ENCODE measurements around the gene SF3B6. TPM values are rescaled to one million over a fixed set of nuclear protein-coding genes. Genes with fewer than 3 reads are reported as not detected.
"Not testable (repeated sequence)": the region's sequence is repeated elsewhere in the genome, so short reads cannot be mapped to it uniquely, and the experiment has no call there.

SF3B6 gene
- total RNA-seq, 1 experiment from 2014 or later: 339 TPM

- DNase-seq (ENCODE audit: low spot score): no peak
- in situ Hi-C loops (cut with HindIII; ENCODE audit: low sequenced_read_pairs): no loop called here
Observed at GRCh38 chr2:24058564-24059271, 17.4 kb downstream of the SF3B6 start.

GRCh38 chr2:24055750-24056149 is 20.4 kb downstream of the SF3B6 start:
- in situ Hi-C loops (cut with HindIII; ENCODE audit: low sequenced_read_pairs): no loop called here
- DNase-seq (ENCODE audit: low spot score): no peak

DNA sequence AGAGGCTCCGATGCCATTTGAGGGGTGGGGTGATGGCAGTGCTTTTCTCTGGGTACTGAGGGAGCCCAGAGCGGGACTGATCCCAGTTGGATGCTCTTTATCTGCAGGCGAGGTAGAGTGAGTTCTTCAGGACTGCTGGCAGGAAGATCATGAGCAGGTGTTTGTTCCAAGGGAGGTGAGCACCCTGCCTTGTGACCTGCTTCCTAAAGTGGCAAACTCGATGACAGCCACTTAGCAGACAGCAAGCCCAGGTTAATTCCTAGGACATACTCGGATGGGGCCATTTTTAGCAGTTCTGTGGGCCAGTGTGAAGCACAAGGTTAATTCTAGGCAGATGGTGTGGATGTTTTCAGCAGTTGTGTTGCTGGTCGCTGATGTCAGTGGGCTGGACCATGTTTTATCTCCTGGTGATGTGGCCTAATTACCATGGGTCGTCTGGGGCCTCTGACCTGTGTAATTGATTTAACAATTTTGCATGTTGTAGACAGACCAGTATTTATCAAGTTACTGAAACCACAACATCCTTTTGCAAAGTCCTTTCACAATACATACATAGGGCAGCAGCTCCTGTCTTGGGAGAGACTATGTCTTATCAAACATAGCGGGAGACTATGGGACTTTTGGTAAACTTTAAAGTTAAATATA is 21.6 kb downstream of the SF3B6 start:
- DNase-seq (ENCODE audit: low spot score): peak; percentile 76
- in situ Hi-C loops (cut with HindIII; ENCODE audit: low sequenced_read_pairs): no loop called here

DNA sequence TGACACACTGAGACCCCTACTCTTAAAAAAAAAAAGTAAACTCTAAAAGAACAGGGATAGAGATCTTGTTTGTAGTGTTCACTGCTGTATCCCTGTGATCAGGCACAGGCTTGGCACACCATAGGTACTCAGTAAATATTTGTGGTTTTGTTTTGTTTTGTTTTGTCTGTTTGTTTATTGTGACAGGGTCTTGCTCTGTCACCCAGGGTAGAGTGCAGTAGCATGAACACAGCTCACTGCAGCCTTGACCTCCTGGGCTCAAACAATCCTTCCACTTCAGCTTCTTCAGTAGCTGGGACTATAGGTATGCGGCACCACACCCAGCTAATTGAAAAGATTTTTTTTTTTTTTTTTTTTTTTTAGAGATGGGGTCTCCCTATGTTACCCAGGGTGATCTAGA is 23.2 kb downstream of the SF3B6 start:
- in situ Hi-C loops (cut with HindIII; ENCODE audit: low sequenced_read_pairs): no loop called here
- DNase-seq (ENCODE audit: low spot score): no peak

DNA sequence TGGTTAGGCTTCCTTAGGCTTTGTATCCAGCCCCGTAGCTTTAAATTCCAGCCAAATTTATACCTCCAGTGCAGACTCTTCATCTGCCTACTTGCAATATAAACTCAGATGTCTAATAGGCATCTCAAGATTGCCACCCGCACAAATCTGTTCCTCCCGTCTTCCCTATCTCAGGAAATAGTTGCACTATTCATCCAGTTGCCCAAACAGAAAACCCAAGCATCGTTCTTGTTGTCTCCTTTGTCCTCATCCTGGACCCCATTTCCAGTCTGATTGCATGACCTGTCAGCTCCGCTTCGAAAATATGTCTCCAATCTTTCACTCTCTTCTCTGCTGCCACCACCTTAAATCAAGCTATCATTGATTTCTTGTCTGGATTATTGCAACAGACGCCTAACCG is 24.3 kb downstream of the SF3B6 start:
- in situ Hi-C loops (cut with HindIII; ENCODE audit: low sequenced_read_pairs): no loop called here
- no peak for DNase-seq (ENCODE audit: low spot score)

- in situ Hi-C loops (cut with HindIII; ENCODE audit: low sequenced_read_pairs): no loop called here
- peak; percentile 61 for DNase-seq (ENCODE audit: low spot score)
Observed at GRCh38 chr2:24050041-24050979, 25.8 kb downstream of the SF3B6 start.

DNA sequence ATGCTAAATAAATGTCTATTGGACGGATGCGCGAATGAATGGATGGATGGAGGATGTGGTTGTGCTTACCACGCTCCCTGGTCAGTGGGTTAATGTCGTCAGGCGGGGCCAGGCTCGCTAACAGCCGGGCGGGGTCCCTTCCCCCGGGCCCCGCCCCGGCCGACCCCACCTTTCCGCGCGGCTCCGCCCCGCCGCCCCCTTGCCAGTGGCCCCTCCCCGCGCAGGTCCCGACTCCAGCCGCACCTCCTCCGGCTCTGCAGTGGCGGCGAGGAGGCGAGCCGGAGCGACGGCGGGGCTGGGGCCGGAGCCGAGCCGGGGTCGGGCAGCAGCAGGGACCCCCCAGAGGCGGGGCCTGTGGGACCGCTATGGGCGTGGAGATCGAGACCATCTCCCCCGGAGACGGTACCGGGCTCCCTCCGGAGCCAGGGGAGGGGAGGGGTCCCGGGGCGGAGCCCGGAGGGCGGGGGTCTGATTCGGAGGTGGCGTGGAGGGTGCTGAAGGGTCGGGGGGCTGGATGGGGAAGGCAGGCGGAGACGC is 26.6 kb downstream of the SF3B6 start, which contains the start of gene FKBP1B:
TSS of gene FKBP1B (plus strand) at position 257 of the 537 bp plus-strand sequence. CDS start at position 366, 109 bp downstream.
- in situ Hi-C loops (cut with HindIII; ENCODE audit: low sequenced_read_pairs): no loop called here
- DNase-seq (ENCODE audit: low spot score): peak; percentile 82

DNA sequence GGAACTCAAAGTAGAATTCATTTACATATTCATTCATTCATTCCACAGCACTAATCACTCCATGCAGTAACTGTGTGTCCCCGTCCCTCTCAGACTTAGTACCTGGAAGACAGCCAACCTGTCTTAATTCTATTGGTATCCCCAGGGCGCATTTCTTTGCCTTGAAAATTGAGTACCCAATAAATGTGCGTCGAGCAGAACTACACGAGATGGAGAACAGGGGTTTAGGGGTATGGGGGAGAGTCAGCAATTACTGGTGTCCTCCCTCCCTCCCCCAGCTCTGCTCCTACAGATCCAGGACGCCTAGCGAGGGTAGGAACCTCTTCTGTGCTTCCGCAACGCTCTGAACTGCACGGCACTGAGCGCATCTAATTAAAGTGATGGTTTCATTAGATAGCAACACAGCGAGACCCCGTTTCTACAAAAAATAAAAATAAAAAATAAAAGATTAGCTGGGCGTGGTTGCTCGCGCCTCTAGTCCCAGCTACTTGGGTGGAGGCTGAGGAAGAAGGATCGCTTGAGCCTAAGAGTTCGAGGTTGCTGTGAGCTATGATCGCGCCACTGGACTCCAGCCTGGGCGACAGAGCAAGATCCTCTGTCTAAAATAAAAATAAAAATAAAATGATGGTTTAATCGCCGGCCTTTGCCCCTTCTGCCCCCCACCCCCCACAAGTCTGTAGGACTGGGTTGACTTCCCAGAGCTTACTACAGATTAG is 27.2 kb downstream of the SF3B6 start:
- peak; percentile 47 for DNase-seq (ENCODE audit: low spot score)
- in situ Hi-C loops (cut with HindIII; ENCODE audit: low sequenced_read_pairs): no loop called here

- DNase-seq (ENCODE audit: low spot score): no peak
- in situ Hi-C loops (cut with HindIII; ENCODE audit: low sequenced_read_pairs): no loop called here
Observed at GRCh38 chr2:24047703-24048033, 28.5 kb downstream of the SF3B6 start.

DNA sequence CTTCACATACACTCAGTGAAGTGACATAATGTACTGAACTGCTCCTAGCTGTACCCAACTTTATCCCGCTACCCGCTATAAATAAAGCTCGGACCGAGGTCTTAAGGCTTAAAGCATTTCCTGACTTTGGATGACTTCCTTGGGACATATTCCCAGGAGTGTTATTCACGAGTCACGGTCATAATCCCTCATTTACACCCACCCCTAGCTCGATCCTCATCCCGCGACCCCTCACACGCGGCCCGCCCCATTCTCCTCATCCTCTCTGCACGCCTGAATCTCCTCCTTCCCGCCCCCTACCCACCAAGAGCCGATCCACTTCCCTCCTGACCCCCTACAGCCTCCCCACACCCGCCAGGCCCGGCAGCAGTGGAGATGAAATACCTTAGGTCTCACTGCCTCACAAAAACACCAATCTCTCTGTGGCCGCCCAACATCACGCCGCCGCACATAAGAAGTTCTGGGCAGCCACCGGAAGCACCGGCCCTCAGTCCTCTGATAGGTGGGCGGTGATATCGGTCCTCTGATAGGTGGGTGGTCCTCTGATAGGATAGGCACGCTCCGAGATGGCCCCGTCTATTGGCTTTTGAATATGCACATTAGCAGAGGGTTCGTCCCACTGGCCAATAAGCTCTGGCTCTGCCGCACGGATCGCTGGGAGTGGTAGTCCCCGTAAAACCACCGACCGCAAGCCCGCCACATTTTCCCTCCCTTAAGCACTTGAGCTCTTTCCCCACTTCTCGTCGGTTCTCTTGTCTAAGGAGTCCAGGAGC is 29.0 kb downstream of the SF3B6 start, which contains the start of gene WDCP:
TSS of gene WDCP (minus strand) at position 462 of the 773 bp plus-strand sequence. CDS start 7,897 bp downstream, outside the sequence.
- in situ Hi-C loops (cut with HindIII; ENCODE audit: low sequenced_read_pairs): no loop called here
- DNase-seq (ENCODE audit: low spot score): peak; percentile 100

GRCh38 chr2:24046599-24046929 is 29.6 kb downstream of the SF3B6 start:
- in situ Hi-C loops (cut with HindIII; ENCODE audit: low sequenced_read_pairs): no loop called here
- DNase-seq (ENCODE audit: low spot score): no peak

GRCh38 chr2:24045511-24046508 is 30.3 kb downstream of the SF3B6 start:
- DNase-seq (ENCODE audit: low spot score): no peak
- in situ Hi-C loops (cut with HindIII; ENCODE audit: low sequenced_read_pairs): no loop called here

- in situ Hi-C loops (cut with HindIII; ENCODE audit: low sequenced_read_pairs); DNase-seq (ENCODE audit: low spot score): not testable (repeated sequence)
Observed at GRCh38 chr2:24043133-24043532, 33.0 kb downstream of the SF3B6 start.

DNA sequence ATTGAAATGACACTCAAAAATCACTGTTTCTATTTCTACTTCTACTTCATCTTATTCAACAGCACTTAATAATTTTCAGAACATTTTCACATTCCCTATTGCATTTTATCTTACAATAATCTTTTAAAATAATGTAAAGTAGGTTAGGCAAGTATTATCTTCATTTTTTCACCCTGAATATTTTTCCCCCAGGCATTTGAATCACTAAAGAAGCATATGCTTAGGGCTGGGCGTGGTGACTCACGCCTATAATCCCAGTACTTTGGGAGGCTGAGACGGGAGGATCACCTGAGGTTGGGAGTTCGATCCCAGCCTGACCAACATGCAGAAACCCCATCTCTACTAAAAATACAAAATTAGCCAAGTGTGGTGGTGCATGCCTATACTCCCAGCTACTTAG is 35.6 kb downstream of the SF3B6 start:
- in situ Hi-C loops (cut with HindIII; ENCODE audit: low sequenced_read_pairs): no loop called here

DNA sequence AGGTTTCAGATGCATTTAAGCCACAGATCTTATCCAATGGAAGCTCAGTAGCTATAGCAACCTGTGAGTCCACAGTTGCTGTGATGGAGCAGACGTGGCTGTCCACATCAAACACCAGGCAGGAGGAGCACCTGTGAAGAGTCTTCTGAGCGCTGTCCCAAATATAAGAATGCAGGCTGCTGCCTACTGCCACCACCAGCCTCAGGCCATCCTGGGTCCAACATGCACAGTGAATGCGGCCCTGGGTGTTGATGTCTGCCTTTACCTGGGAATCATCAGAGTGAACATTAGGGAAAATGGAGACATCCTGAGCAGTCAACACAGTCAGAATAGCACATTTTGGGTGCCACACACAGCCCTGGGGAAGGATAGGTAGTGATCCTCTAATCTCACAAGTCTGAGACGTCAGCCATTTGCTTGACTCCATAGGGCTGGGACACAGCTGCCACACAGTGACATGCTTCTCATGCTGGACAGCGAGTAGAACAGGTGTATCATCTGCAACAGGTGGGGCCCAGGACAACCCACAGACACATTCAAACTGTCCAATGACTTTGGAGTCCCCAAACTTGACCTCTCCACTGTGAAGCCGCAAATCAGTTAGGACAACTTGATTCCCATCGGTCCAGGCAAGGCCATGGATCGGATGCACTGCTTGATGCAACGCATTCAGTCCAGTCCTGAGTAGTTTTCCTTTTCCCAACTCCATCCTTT is 37.2 kb downstream of the SF3B6 start:
- DNase-seq (ENCODE audit: low spot score): no peak
- in situ Hi-C loops (cut with HindIII; ENCODE audit: low sequenced_read_pairs): no loop called here

More for the DNA sequence above, 35.6 kb downstream of the SF3B6 start:
- no peak for DNase-seq (ENCODE audit: low spot score)

- in situ Hi-C loops (cut with HindIII; ENCODE audit: low sequenced_read_pairs): no loop called here
- no peak for DNase-seq (ENCODE audit: low spot score)
Observed at GRCh38 chr2:24026233-24026632, 49.9 kb downstream of the SF3B6 start.

Measured in G401 (cell line).